Aorta (tissue), 5 donors: ENCODE data around the gene NFIA. TPM values are rescaled to one million over a fixed set of nuclear protein-coding genes. Genes with fewer than 3 reads are reported as not detected.

Experiments used
- ATAC-seq: fragments of 200-7000 bp; cut with Tn5 transposase; one replicate; pipeline ENCODE4 v1.9.1; 2022; ENCODE audit warnings: moderate library complexity; ENCODE audit not compliant: low FRiP score
- DNase-seq, 2 donors: peaks; one replicate each; pipeline ENCODE4 v3.0.0-alpha.2; 2020
- H3K27ac ChIP-seq, 2 donors: one replicate each; pipeline ENCODE4 v1.5.1; 2013; ENCODE audit warnings: low read length in 2 of 2, mild to moderate bottlenecking in 2 of 2, moderate library complexity in 2 of 2, control low read depth in 1 of 2, inconsistent platforms in 1 of 2, low read depth in 1 of 2
- H3K27me3 ChIP-seq, 2 donors: one replicate each; pipeline ENCODE4 v1.6.1; 2013; ENCODE audit warnings: control low read depth in 1 of 2, low read length in 1 of 2, mild to moderate bottlenecking in 1 of 2, moderate library complexity in 1 of 2; ENCODE audit not compliant: insufficient read depth in 2 of 2, control insufficient read depth in 1 of 2
- H3K36me3 ChIP-seq, 2 donors: one replicate each; pipeline ENCODE4 v1.6.1; 2013; ENCODE audit warnings: control low read depth in 1 of 2, low read length in 1 of 2, mild to moderate bottlenecking in 1 of 2; ENCODE audit not compliant: insufficient read depth in 2 of 2, control insufficient read depth in 1 of 2
- H3K4me1 ChIP-seq, 2 donors: one replicate each; pipeline ENCODE4 v1.6.1; 2013; ENCODE audit warnings: low read length in 2 of 2, control low read depth in 1 of 2, mild to moderate bottlenecking in 1 of 2, moderate library complexity in 1 of 2; ENCODE audit not compliant: insufficient read depth in 2 of 2, control insufficient read depth in 1 of 2
- H3K4me3 ChIP-seq, 2 donors: one replicate each; pipeline ENCODE4 v1.5.1; 2013; ENCODE audit warnings: low read length in 2 of 2, control low read depth in 1 of 2, mild to moderate bottlenecking in 1 of 2
- H3K9me3 ChIP-seq: one replicate; pipeline ENCODE4 v1.6.1; 2013; ENCODE audit warnings: mild to moderate bottlenecking, low read length; ENCODE audit not compliant: control insufficient read depth
- WGBS, 2 donors: extraction: QIAGEN DNeasy Blood & Tissue Kit; methylation state at CpG; one replicate each; pipeline ENCODE4 v1.1.7; 2013; 5-methylcytosine and 5-hydroxymethylcytosine counted together
- intact Hi-C, 2 donors: fragments of 100-400 bp; cut with DNase I; formaldehyde crosslinking; loops; one replicate each; pipeline versions ENCODE4 v1.14.2 to v1.15.0; 2022
- polyA plus RNA-seq, 2 donors: library from polyadenylated mRNA; stranded (reverse); fragments of 200-250 nt; gene quantifications; one replicate each; pipeline ENCODE4 v1.2.3, GENCODE V29; 2013
- total RNA-seq, 2 donors: library from RNA; stranded (reverse); fragmentation: NEBNext Ultra II Directional; extraction: Animal tissue kit (Norgen Biotek cat#: 25700); gene quantifications; one replicate each; pipeline ENCODE4 v1.2.1, GENCODE V29; 2021
- donor health status: healthy with polysubstance abuse.
- donor health status: Bipolar disorder and iron deficiency.
- donor health status: DM: no; HTN: no; CAD: no.
- donor health status: DM: no; HTN: no; CAD: no.
- donor health status: DM: yes; HTN: yes; CAD: no.

The NFIA gene
- total and polyA plus RNA-seq, 4 donors = 15.3 to 221 (median 82.4) TPM

- WGBS, 2 donors = 79 to 80% methylated on average over 6 of the region's 6 CpGs
- no peak for DNase-seq
- H3K4me1 ChIP-seq = peaks cover 2 to 9% of the 10 kb centered on the region in 2 donors
- ATAC-seq = no peak
- no peak overlapping the region for H3K27ac ChIP-seq
- no peaks in the 10 kb centered on the region for H3K36me3 ChIP-seq
- no peak overlapping the region for H3K4me3 ChIP-seq
- H3K9me3 ChIP-seq = no peaks in the 10 kb centered on the region
- no peaks in the 10 kb centered on the region for H3K27me3 ChIP-seq
- intact Hi-C loops = no loop called here
Observed at GRCh38 chr1:61130338-61131000, 48.1 kb downstream of the NFIA start.

GRCh38 chr1:61131248-61131647, 48.9 kb downstream of the NFIA start:
- ATAC-seq (no peak), DNase-seq (no peak)
- Histone ChIP-seq H3K4me1 (peaks cover 2% of the 10 kb centered on the region in 2 donors), H3K36me3 (no peaks in the 10 kb centered on the region), H3K9me3 (no peaks in the 10 kb centered on the region), H3K4me3 (no peak overlapping the region), H3K27me3 (no peaks in the 10 kb centered on the region), H3K27ac (no peak overlapping the region)
- intact Hi-C loops = no loop called here

- Histone ChIP-seq H3K27ac (no peak overlapping the region), H3K36me3 (no peaks in the 10 kb centered on the region), H3K27me3 (no peaks in the 10 kb centered on the region), H3K9me3 (no peaks in the 10 kb centered on the region), H3K4me1 (peaks cover 2% of the 10 kb centered on the region in 2 donors), H3K4me3 (no peak overlapping the region)
- no peak for DNase-seq
- intact Hi-C loops = no loop called here
- no peak for ATAC-seq
Observed at GRCh38 chr1:61131716-61132115, 49.4 kb downstream of the NFIA start.

GRCh38 chr1:61132176-61132638, 49.8 kb downstream of the NFIA start:
- ATAC-seq (no peak), DNase-seq (no peak)
- peak overlapping the region; percentile 26 to 64 for H3K4me3 ChIP-seq
- H3K27ac ChIP-seq = peak overlapping the region in 1 of 2 donors; percentile 18
- no peaks in the 10 kb centered on the region for H3K27me3 ChIP-seq
- WGBS, 2 donors = 7 to 8% methylated on average over 5 of the region's 5 CpGs
- intact Hi-C loops = no loop called here
- peaks cover 2% of the 10 kb centered on the region in 2 donors for H3K4me1 ChIP-seq
- H3K36me3 ChIP-seq = no peaks in the 10 kb centered on the region
- no peaks in the 10 kb centered on the region for H3K9me3 ChIP-seq

GRCh38 chr1:61132645-61133334, 50.4 kb downstream of the NFIA start:
- peaks cover 2% of the 10 kb centered on the region in 2 donors for H3K4me1 ChIP-seq
- intact Hi-C loops = no loop called here
- WGBS, 2 donors = 5 to 8% methylated on average over 6 of the region's 6 CpGs
- H3K27ac ChIP-seq = peak overlapping the region; percentile 18 to 54
- no peaks in the 10 kb centered on the region for H3K27me3 ChIP-seq
- H3K9me3 ChIP-seq = no peaks in the 10 kb centered on the region
- ATAC-seq = no peak
- H3K4me3 ChIP-seq = peak overlapping the region; percentile 26 to 64
- no peak for DNase-seq
- H3K36me3 ChIP-seq = no peaks in the 10 kb centered on the region

- no peak for DNase-seq
- H3K4me3 ChIP-seq = no peak overlapping the region
- no peaks in the 10 kb centered on the region for H3K36me3 ChIP-seq
- no peak for ATAC-seq
- no peaks in the 10 kb centered on the region for H3K9me3 ChIP-seq
- H3K4me1 ChIP-seq = peaks cover 2% of the 10 kb centered on the region in 2 donors
- no peaks in the 10 kb centered on the region for H3K27me3 ChIP-seq
- 93 to 98% methylated on average over 4 of the region's 4 CpGs for WGBS, 2 donors
- no peak overlapping the region for H3K27ac ChIP-seq
- intact Hi-C loops = no loop called here
Observed at GRCh38 chr1:61133335-61134019, 51.1 kb downstream of the NFIA start.

- Histone ChIP-seq H3K4me3 (no peak overlapping the region), H3K27ac (no peak overlapping the region), H3K36me3 (no peaks in the 10 kb centered on the region), H3K27me3 (no peaks in the 10 kb centered on the region), H3K9me3 (no peaks in the 10 kb centered on the region), H3K4me1 (peaks cover 7% of the 10 kb centered on the region in 2 donors)
- DNase-seq = no peak
- intact Hi-C loops = no loop called here
- 97 to 98% methylated on average over 3 of the region's 3 CpGs for WGBS, 2 donors
- ATAC-seq = no peak
Observed at GRCh38 chr1:61135291-61135690, 52.9 kb downstream of the NFIA start.

GRCh38 chr1:61138305-61138704, 55.9 kb downstream of the NFIA start:
- WGBS, 2 donors = 98 to 100% methylated on average over 3 of the region's 3 CpGs
- Histone ChIP-seq H3K4me1 (peaks cover 13% of the 10 kb centered on the region in 2 donors), H3K27ac (no peak overlapping the region)

More at GRCh38 chr1:61138305-61138704, 55.9 kb downstream of the NFIA start:
- intact Hi-C loops = no loop called here
- Histone ChIP-seq H3K27me3 (no peaks in the 10 kb centered on the region), H3K4me3 (no peak overlapping the region), H3K9me3 (no peaks in the 10 kb centered on the region), H3K36me3 (no peaks in the 10 kb centered on the region)
- DNase-seq (no peak), ATAC-seq (no peak)
